Measurements from ENCODE around the gene CNTN4. TPM values are rescaled to one million over a fixed set of nuclear protein-coding genes. Genes with fewer than 3 reads are reported as not detected.

Gene CNTN4
- total and polyA plus RNA-seq, 4 donors, result 1.2 to 3.8 (median 2.6) TPM

- TF ChIP-seq REST (IDR thresholded peaks at IDR 0.05), result no peak
- no peak for TF ChIP-seq SP1 (IDR thresholded peaks at IDR 0.05)
- TF ChIP-seq GABPA (IDR thresholded peaks at IDR 0.05 in 1 of 2, conservative IDR thresholded peaks at IDR 0.05 in 1 of 2), result no peak
Measured at GRCh38 chr3:2643606-2644005, 544.9 kb downstream of the CNTN4 start (continued).

GRCh38 chr3:2645001-2645400, 546.3 kb downstream of the CNTN4 start:
- H3K27me3 ChIP-seq (ENCODE audit: control insufficient read depth in 4 of 4, insufficient read depth in 4 of 4, low read length in 3 of 4), result no peaks in the 10 kb centered on the region
- H3K36me3 ChIP-seq (ENCODE audit: control insufficient read depth in 4 of 4, insufficient read depth in 3 of 4, low read depth in 1 of 4, low read length in 3 of 4), result no peaks in the 10 kb centered on the region
- 66% methylated on average over 2 of the region's 2 CpGs for WGBS
- H3K27ac ChIP-seq (ENCODE audit: low read depth in 1 of 2, low read length in 2 of 2), result no peak overlapping the region
- no peaks in the 10 kb centered on the region for H3K4me1 ChIP-seq (ENCODE audit: control insufficient read depth in 4 of 4, insufficient read depth in 4 of 4, low read length in 3 of 4)
- no peak overlapping the region for H3K9ac ChIP-seq (ENCODE audit: low read depth in 1 of 2, low read length in 2 of 2)
- no peaks in the 10 kb centered on the region for H3K9me3 ChIP-seq (ENCODE audit: control insufficient read depth in 4 of 4, low read length in 3 of 4)
- no peak for DNase-seq (ENCODE audit: low spot score)
- TF ChIP-seq EGR1 (IDR thresholded peaks at IDR 0.05; ENCODE audit: low read depth in 2 of 2) (no peak), REST (IDR thresholded peaks at IDR 0.05) (no peak), ATF3 (IDR thresholded peaks at IDR 0.05) (no peak), TAF1 (conservative IDR thresholded peaks at IDR 0.05) (no peak), HNF4G (IDR thresholded peaks at IDR 0.05) (no peak), RAD21 (IDR thresholded peaks at IDR 0.05) (no peak), YY1 (IDR thresholded peaks at IDR 0.05) (no peak), CTCF (IDR thresholded peaks at IDR 0.05; ENCODE audit: low read depth, low read length, missing input control) (no peak), NR2F2 (IDR thresholded peaks at IDR 0.05) (no peak), MAX (IDR thresholded peaks at IDR 0.05) (no peak), GABPA (IDR thresholded peaks at IDR 0.05 in 1 of 2, conservative IDR thresholded peaks at IDR 0.05 in 1 of 2) (no peak), RXRA (IDR thresholded peaks at IDR 0.05) (no peak), FOXA2 (IDR thresholded peaks at IDR 0.05) (no peak), JUND (IDR thresholded peaks at IDR 0.05) (no peak), SP1 (IDR thresholded peaks at IDR 0.05) (no peak), HNF4A (conservative IDR thresholded peaks at IDR 0.05) (no peak), FOXA1 (IDR thresholded peaks at IDR 0.05) (no peak), ZBTB33 (IDR thresholded peaks at IDR 0.05) (no peak)
- H3K4me3 ChIP-seq (ENCODE audit: low read depth in 1 of 3, low read length in 3 of 3), result no peak overlapping the region

All from liver (tissue), 9 donors.